Keratinocyte (primary cell): Measurements from ENCODE around the gene GDPD5.

Source experiments
- CTCF ChIP-seq, 3 experiments: IDR thresholded peaks in 1 of 3; conservative IDR thresholded peaks in 1 of 3; optimal IDR thresholded peaks in 1 of 3; 2 replicates in 2 of 3; 3 replicates in 1 of 3; pipeline versions ENCODE3 to v1.5.1; 2011; ENCODE audit warnings: low read length in 3 of 3, mild to moderate bottlenecking in 3 of 3, moderate library complexity in 2 of 3, control low read depth in 1 of 3, inconsistent platforms in 1 of 3; ENCODE audit not compliant: insufficient read depth in 2 of 3; ENCODE audit errors: extremely low read depth in 1 of 3
- EZH2 ChIP-seq: IDR thresholded peaks from one replicate; pipeline ENCODE4 v1.6.1; 2012; ENCODE audit warnings: inconsistent platforms, mild to moderate bottlenecking, low read length, moderate library complexity

GRCh38 chr11:75526192-75526541 is 426 bp upstream of the GDPD5 start:
- TF ChIP-seq CTCF (optimal IDR thresholded peaks at IDR 0.05 in 1 of 3, IDR thresholded peaks at IDR 0.05 in 1 of 3, conservative IDR thresholded peaks at IDR 0.05 in 1 of 3; ENCODE audit: extremely low read depth in 1 of 3, insufficient read depth in 2 of 3, low read length in 3 of 3), result no peak
- TF ChIP-seq EZH2, result no peak
